Measurements from ENCODE around the gene RMDN2.
"Not testable (repeated sequence)": the region's sequence is repeated elsewhere in the genome, so short reads cannot be mapped to it uniquely, and the experiment has no call there.

Gene RMDN2

DNA sequence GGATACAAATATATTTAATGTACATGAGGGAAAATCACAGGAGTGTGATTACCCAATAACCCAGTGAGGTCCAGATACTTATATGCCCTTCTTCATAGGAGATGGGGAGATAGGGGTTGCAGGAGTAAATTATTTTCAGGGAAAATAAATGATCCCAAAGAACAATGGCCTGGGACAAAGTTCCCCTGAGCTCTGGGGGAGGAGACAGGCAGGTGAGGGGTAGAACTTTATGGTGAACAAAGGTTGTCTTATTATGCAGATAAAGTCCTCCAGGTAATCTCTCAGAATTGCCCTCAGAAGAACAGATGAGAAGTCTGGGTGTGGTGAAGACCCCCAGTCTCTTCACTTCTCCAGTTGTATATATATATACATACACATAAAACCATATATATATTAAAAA is 22.1 kb upstream of the RMDN2 start:
- DNase-seq: no peak

DNA sequence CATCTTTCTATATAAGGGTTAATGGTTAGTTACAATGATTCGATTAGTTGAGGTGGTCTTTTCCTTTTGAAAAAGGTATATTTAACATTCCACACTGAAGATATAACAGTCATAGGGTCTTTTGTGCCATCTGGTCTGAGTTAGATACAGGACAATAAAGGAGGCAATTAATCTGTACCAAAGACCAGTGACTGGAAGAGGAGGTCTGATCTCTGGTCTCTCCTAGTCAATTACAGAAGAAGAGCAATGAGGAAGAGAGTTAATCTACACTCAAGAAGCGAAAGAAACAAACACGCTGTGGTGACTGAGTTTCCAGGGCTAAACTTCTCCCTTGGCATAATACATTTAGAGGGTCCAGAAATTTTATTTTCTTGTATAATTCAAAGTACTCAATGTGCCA is 20.7 kb upstream of the RMDN2 start:
- no peak for DNase-seq

DNA sequence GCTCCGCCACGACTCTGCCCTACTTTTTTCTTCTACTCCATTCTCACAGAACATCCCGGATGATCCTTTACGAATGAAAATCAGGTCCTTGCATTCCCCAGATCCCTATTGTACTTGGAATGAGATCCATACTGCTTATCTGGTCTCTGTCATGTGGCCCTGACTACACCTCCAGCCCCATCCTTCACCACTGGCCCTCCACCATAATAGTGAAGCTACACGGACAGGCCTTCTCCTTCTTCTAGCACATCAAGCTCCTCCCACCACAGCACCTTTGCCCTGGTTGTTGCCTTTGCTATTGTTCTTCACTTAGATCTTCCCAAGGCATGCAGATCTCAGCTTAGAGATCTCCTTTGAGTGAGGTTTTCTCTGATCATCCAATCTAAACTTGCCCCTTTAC is 20.1 kb upstream of the RMDN2 start:
- no peak for DNase-seq

DNA sequence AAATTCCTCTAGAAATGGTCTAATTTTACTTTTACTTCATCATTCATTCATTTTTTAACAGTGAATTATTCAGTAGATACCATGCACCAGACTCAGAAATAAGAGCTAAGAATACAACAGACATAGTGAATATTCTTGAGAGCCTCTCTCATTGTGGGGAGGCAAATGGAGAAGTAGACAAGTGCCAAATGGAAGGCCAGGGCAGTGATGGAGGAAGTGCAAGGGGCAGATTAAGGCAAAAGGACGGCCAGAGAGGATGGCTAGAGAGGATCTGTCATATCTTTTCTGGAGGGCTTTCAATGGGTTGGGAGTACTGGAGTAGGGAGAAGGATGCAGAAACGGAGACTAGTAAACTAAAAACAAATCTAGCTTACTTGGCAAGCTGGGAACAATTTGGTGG is 19.0 kb upstream of the RMDN2 start:
- no peak for DNase-seq

DNA sequence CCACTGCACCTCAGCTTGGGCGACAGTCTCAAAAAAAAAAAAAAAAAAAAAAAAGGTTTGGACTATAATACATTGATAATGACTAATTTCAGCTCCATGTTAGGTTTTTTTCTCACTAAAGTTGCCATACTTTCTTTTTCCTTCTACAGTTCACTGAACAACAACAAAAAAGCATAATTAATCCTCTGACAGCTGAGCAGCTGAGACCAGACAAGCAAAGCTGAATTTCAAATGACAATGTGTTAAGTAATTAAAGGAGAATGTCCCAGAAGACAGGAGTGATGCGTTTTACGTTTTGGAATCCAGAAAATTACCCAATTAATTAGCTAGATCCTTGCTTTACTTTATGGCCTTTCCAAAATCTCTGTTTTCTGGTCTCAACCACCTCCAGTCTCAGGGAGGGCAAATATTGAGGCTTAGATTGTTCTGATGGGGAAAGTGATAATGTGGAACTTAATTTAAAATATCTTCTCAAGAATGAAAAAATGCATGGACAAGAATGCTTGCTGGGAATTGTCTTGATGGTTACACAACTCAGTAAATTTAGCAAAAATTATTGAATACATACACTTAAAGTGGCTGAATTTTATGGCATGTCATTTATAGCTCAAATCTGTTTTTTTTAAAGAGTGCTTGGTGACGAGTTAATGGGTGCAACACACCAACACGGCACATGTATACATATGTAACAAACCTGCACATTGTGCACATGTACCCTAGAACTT is 17.4 kb upstream of the RMDN2 start:
- DNase-seq: no peak

DNA sequence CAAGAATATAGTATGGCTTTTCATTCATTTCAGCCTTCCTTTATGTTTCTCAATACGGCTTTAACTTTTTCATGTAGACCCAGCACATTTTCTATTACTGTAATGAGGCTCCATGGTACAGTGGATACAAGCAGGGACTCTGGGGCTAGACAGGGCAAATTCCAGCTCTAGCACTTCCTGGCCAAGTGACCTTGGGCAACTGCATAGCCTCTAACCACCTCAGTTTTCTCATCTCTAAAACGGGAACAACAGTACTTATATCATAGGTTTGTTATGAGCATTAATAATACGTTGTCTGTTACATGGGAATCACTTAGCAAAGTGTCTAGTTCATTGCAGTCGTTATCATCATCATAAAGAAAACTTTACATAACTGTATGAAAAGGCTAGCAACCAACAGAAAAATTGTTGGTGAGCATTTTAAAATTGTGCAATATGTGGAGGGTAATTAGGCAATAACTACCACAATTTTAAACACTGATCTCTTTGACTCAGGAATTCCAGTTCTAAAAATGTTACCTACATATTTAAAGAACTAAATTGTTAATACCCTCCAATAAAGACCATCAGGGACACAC is 13.7 kb upstream of the RMDN2 start:
- DNase-seq: peak; percentile 32

DNA sequence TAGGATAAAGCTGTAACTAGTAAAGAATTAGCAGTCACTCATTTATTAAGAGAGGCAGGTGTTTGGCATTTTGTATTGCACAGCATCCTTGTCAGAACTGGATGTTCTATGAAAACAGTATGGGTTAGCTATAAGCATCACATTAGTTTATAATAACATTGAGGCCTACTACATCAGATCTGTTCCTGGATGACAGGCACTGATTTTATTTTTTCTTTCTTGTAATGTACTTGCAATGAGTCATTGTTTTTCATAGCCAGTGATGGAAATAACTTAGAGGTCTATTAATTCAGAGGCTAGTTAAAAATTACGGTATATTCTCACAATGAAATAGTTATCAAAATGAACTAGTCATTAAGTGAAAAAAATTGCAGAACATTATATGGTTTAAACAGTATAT is 13.0 kb upstream of the RMDN2 start:
- no peak for DNase-seq

DNA sequence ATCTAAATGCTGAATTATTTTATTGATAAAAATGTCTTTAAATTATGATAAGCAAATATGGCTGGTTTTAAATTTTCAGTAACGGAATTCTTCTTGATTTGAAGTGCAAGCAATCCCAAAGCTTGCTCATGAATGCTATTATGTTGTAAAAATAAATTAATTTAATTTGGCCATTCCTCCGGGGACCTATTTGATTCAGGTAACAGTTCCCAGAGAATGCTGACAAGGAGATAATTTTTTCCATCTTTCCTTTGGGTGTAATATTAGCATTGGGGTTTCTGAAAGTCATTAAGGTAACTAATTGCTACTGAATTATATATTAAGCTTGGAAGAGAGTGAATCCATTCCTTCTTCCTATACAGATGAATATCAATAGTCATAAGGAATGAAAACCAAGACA is 12.5 kb upstream of the RMDN2 start:
- DNase-seq: no peak

DNA sequence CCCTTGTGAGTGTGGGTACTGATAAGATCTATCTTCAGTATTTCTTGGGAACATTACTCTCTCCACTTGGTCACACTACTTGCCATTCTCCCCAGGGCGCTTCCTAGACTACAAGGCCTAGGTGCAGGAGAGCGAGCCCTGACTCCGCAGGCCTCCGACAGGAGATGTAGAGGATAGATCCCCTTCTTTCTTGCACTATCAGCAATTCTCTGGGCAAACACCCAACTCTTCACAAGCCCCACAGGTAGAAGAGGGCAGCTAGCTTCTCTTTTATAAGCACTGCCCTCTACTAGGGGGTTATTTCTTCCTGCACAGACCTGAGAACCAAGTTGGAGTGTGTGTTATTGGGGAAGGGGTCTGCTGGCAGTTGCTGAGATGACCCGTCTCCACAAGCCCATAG is 10.7 kb upstream of the RMDN2 start:
- DNase-seq: no peak

DNA sequence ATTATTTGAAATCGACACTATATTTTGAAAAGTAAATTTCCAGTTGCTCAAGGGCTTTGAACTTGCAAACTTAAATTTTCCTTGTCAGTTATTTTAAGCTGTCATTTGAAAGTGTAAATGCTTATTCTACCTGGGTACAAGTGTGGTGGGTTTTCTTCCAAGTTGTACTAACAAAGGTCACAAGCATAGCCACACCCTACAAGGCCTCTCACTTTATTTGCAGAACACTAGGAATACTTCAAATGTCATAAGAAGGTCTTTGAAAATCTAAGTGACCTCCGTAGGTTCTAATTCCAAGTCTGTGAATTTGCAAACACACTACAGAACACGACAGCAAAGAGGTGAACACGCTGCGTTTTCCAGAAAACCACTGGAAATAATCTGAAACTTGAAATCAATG is 9.3 kb upstream of the RMDN2 start:
- no peak for DNase-seq

DNA sequence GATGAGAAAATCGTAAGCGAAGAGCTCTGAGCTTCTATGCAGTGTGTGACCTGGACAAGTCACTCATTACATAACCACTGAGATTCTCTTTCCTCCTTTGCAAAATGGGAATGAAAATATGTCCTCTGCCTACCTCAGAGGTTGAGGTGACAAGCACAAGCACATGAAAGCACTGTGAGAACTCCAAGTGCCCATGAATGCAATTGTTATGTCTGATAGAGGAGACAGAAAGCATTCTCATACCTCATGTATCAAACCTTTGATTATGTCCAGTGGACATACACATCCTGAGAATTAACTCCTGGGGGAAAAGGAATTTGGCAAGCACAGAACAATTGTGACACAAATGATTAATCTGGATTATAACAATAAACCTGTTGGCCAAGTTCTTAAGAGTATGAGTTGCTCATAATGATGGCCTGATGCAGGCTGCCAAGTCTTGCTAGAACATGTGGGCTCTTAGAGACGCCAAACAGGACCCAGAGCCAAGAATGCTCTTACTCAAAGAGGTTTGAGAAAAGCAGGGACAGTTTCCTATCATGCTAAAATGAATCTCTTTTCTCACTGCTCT is 8.5 kb upstream of the RMDN2 start:
- no peak for DNase-seq

DNA sequence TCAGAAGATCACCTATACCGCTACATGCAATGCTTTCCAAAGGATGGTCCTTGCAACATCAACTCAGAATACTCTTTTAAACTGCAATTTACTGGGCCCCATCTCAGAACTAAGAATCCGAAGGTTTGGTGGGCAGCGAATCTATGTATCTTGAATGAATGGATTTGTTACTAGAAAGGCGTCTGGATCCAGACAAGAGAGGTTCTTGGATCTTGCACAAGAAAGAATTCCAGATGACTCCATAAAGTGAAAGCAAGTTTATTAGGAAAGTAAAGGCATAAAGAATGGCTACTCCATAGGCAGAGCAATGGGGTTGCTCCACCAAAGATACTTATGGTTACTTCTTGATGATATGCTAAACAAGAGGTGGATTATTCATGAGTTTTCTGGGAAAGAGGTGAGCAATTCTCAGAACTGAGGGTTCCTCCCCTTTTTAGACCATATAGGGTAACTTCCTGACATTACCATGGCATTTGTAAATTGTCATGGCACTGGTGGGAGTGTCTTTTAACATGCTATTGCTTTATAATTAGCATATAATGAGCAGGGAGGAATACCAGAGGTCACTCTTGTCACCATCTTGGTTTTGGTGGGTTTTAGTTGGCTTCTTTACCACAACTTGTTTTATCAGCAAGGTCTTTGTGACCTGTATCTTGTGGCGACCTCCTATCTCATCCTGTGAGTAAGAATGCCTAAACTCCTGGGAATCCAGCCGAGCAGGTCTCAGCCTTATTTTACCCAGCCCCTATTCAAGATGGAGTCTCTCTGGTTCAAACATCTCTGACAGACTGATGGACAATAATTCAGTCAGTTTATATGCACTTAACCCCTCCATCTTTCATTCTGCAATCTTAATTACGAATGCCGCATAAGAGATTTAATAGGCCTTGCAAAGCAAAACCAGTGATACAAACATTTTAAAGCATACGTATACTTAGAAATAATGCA is 7.5 kb upstream of the RMDN2 start:
- DNase-seq: no peak

DNA sequence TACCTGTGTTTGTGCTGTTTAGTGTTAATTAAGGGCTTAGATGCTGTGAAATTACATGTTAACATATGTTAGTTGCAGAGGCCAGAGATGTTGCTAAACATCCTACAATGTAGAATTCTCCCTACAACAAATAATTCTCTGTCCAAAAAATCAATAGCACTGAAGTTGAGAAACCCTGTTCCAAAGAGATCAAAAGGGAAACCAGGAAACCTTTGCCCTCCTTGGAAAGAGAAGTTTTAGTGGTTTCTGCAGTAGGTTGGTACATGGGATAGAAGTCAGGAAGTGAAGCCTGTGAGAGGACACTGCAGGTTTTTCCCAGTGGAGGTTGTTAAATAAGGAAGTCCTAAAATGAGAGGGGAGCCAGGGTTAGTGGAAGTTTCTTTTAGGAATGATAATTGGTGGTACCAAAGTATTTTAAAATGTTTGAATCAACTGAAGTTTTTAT is 6.3 kb upstream of the RMDN2 start:
- no peak for DNase-seq

DNA sequence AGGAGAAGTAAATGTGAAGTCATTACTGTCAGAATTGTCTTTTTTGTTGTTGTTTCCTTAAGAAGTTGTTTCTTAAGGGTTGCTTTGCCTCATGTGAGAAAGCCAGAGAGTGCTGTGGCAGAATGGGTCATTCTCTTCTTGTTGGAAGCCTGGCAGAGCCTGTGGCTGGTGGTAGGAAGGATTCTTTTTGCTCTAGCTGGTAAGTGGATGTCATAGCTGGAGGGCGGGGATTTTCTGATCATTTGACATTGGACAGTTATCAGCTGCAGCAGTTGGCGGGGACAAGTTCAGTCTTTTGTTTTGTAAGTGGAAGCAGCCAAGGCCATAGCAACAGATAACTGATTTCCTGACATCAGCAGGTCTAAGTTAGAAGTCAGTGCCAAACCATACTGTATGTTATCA is 5.5 kb upstream of the RMDN2 start:
- peak; percentile 95 for DNase-seq

DNA sequence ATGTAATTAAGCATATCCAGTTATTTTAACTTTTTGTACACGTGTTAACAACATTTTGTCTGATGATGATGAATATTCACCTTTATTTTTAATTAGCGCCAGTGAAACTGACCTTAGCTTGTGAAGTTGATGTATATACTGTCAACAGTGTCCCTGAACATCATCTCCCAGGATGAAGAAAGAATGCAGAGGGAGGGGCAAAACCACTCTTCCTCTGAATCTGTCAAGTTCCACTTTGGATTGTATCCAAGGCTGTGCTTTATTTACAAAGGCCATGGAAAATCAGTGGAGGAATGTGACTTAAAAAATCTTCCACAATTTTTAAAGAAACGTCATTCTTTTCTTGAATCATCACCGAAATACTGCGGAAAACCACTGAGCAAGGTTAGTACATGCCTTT is 4.5 kb upstream of the RMDN2 start:
- no peak for DNase-seq

DNA sequence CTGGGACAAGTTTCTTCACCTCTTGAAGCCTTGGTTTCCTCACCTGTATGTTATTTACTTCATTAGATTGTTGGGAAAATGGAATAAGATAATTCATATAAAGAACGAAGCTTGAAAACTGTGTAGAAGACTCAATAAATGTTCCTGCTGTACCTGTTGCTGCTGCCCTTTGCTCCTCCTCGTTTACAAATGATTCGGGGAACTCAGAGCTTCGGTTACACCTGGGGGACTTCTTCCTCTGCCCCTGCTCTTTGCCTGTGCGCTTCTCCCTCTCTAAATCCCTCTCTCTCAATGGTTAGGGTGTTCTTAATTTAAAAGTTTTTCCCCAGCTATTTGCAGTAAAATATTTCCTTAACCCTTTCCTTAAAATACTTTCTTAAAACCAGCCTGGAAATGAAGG is 3.3 kb upstream of the RMDN2 start:
- DNase-seq: no peak

DNA sequence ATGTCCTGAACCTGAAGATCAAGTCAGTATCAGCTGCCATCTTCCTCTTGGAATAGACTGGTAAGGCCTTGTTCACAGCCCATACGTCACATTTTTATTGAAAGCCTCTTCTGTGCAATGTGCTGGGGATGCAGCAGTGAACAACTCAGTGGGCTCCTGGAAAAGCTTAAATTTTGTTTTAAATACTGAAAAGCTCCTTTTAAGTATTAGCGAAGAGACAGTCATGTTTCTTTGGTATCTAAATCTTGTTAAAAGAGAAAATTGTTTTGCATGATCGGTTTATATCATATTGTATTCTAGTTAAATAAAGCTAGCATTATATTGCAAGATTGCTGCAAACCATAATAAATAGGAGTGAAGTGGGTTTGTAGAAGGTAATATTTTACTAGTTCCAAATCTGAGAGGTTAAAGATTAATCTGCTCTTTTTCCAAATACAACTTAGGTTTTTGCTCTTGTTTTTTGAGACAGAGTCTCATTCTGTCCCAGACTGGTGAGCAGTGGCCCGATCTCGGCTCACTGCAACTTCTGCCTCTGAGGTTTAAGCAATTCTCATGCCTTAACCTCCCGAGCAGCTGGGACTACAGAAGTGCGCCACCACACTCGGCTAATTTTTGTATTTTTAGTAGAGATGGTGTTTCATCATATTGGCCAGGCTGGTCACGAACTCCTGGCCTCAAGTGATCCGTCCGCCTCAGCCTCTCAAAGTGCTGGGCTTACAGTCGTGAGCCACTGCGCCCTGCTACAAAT is 1.6 kb upstream of the RMDN2 start:
- DNase-seq: no peak

DNA sequence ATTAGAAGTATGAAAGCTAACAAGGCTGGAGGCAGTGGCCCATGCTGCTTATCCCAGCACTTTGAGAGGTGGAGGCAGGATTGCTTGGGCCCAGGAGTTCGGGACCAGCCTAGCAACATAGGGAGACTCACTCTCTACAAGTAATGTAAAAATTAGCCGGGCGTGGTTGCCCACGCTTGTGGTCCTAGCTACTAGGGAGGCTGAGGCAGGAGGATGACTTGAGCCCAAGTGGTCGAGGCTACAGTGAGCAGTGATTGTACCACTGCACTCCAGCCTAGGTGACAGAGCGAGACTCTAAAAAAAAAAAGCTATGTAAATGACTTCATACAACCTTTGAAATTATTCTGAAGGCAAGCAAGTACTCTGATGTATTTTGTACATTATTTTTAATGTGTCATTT is 1.5 kb downstream of the RMDN2 start:
- no peak for DNase-seq

DNA sequence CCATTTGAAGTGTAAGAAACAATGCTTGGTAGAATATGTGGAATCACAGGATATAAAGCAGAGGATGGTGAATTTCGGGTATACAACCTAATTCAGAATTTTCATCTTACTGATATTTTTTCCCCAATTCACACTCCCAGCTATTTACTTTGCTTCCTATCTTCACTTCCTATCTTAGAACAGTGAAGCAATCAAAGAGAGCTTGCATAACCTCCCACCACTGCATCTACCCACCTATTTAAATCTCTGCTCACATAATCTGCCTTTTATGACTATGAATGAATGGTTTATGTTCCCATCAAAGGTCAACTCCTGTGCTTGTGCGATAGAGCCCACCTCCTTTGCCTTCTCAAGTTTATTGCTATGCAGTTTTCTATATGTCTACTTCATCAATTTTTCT is 3.3 kb downstream of the RMDN2 start:
- no peak for DNase-seq

DNA sequence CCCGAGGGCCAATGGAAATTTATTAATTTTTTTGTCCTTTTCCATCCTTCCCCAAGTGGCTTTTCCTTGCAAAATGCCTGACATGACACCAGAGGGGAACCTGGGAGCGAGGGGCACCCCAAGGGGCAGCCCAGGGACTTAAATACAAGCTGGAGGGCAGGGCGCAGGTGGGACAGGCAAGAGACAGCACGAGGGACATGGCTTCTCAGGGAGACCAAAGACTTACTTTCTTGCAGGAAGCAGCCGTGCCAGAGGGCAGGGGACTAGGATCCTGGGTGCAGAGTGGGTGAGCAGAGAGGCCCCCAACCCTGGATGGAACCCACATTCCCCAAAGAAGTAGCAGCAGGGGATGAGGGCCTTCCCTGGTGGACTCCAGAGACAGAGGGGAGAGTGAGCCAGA is 5.3 kb downstream of the RMDN2 start:
- DNase-seq: not testable (repeated sequence)

DNA sequence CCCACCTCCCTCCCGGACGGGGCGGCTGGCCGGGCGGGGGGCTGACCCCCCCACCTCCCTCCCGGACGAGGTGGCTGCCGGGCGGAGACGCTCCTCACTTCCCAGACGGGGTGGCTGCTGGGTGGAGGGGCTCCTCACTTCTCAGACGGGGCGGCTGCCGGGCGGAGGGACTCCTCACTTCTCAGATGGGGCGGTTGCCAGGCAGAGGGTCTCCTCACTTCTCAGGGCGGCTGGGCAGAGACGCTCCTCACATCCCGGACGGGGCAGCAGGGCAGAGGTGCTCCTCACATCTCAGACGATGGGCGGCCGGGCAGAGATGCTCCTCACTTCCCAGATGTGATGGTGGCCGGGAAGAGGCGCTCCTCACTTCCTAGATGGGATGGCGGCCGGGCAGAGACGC is 7.8 kb downstream of the RMDN2 start:
- not testable (repeated sequence) for DNase-seq

DNA sequence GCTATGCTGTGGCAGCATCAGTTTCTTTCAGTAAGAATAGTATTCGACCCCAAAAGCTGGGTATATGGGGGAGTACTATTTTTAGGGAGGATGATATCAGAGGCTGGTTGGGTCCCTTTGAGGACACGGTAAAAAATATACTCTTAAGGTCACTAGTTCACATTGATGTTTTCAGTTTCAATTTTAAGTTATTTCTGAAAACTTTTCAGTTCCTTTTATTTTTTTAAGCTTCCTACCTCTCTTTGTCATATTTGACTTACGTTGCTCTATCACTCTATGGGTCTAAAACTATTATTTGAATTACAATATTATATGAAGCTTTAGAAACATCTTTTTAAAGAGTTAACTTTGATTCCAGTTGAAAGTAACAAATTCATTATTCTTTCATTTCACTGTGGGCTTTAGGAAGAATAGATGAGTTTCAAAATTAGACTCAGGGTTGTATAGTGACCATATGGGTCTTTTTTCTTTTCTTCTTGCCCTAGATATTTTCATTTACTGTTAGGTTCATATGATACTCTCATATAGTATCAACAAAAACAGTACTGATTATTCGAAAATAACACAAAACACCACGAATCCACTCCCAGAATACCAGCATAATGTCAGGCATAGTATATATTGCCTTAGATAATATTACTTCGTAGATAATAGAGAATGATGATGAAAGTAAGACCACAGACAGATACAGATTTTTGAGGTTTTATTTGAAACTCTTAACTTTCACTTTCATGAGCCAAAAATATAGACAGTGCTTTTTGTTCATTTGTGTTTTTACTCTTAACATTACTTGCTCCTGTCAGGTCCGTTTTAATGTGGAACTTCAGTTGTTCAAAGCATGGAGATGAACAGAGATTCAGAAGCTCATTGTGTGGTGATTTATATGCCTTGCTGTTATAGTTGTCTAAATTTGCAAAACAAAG is 9.8 kb downstream of the RMDN2 start:
- no peak for DNase-seq

Measured in hematopoietic multipotent progenitor cell treated with erythropoietin and hydrocortisone succinate and interleukin-3 and kit ligand, for 6 days (in vitro differentiated cells).